OCI-LY3 (cell line): Measurements from ENCODE around the gene DDX31.

ENCODE experiments used
- EZH2phosphoT487 ChIP-seq: fragments of 200-600 bp; shearing (Covaris generic); IDR thresholded peaks from 2 replicates; pipeline ENCODE4 v1.6.1; 2018; ENCODE audit warnings: antibody characterized with exemption, mixed run types, low read depth
- TF ChIP-seq, protein P1 (sequence below): fragments of 200-600, 300-600 bp; sonication (generic); IDR thresholded peaks from 2 replicates; pipeline ENCODE4 v1.5.1; 2014; ENCODE audit warnings: antibody characterized with exemption, low read length, low read depth

GRCh38 chr9:132626285-132626684 is 43.5 kb downstream of the DDX31 start:
- TF ChIP-seq, protein P1, sequence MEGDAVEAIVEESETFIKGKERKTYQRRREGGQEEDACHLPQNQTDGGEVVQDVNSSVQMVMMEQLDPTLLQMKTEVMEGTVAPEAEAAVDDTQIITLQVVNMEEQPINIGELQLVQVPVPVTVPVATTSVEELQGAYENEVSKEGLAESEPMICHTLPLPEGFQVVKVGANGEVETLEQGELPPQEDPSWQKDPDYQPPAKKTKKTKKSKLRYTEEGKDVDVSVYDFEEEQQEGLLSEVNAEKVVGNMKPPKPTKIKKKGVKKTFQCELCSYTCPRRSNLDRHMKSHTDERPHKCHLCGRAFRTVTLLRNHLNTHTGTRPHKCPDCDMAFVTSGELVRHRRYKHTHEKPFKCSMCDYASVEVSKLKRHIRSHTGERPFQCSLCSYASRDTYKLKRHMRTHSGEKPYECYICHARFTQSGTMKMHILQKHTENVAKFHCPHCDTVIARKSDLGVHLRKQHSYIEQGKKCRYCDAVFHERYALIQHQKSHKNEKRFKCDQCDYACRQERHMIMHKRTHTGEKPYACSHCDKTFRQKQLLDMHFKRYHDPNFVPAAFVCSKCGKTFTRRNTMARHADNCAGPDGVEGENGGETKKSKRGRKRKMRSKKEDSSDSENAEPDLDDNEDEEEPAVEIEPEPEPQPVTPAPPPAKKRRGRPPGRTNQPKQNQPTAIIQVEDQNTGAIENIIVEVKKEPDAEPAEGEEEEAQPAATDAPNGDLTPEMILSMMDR, result no peak
- TF ChIP-seq EZH2phosphoT487, result no peak
